Left ventricle myocardium superior (tissue), 1 donor: ENCODE data around the gene GPR162. TPM values are rescaled to one million over a fixed set of nuclear protein-coding genes. Genes with fewer than 3 reads are reported as not detected.
"Not testable (repeated sequence)": the region's sequence is repeated elsewhere in the genome, so short reads cannot be mapped to it uniquely, and the experiment has no call there.

ENCODE experiments used
- ATAC-seq: fragments of 200-7000 bp; cut with Tn5 transposase; one replicate; pipeline ENCODE4 v1.9.1; 2020; ENCODE audit warnings: mild to moderate bottlenecking, moderate library complexity
- DNase-seq: peaks from one replicate; pipeline ENCODE4 v3.0.0-alpha.2; 2020
- intact Hi-C: fragments of 100-400 bp; cut with micrococcal nuclease; formaldehyde crosslinking; loops from one replicate; pipeline ENCODE4 v1.11.0; 2022
- total RNA-seq: library from RNA; stranded (reverse); fragmentation: NEBNext Ultra II Directional; extraction: Animal tissue kit (Norgen Biotek cat#: 25700); gene quantifications from one replicate; pipeline ENCODE4 v1.2.1, GENCODE V29; 2021
- donor health status: DM: no; HTN: yes; CAD: no; lungs with severe emphysema.

Gene GPR162
- total RNA-seq, 1 donor from 2014 or later = 5.3 TPM

DNA sequence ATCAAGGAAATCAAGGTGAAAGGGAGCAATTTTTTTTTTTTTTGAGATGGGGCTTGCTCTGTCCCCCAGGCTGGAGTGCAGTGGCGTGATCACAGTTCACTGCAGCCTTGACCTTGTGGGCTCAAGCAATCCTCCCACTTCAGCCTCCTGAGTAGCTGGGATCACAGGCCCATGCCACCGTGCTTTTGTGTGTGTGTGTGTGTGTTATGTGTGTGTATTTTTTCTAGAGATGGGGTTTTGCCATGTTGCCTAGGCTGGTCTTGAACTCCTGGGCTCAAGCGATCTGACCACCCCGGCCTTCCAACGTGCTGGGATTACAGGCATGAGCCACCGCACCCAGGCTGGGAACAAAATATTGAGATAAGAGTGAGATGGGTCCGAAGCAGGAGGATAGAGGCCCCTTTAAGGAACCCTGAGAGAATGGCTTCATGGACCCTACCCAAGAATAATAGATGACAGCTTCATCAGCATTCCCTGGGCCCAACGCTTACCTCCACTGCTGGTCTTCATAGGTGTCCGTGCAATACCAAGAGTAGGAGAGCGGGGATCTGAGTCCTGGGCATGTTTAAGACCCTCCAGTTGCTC lies 28.4 kb downstream of the GPR162 start:
- intact Hi-C loops = no loop called here
- ATAC-seq = no peak
- DNase-seq = no peak

- intact Hi-C loops = no loop called here
- ATAC-seq = no peak
These were observed 29.2 kb downstream of the GPR162 start for GRCh38 chr12:6850796-6851152.

GRCh38 chr12:6851153-6851920 lies 29.7 kb downstream of the GPR162 start, which contains the start of gene CDCA3:
Gene CDCA3 (minus strand): TSS chr12:6851286. CDS start chr12:6850952, 334 bp downstream.
- DNase-seq (peak; percentile 94), ATAC-seq (peak; percentile 79)
- intact Hi-C loops = no loop called here

More at GRCh38 chr12:6850796-6851152, 29.2 kb downstream of the GPR162 start:
- DNase-seq = no peak

- intact Hi-C loops = no loop called here
- ATAC-seq = peak; percentile 90
- peak; percentile 99 for DNase-seq
These were observed 30.5 kb downstream of the GPR162 start, which contains the start of gene USP5 for GRCh38 chr12:6851921-6852650. Gene USP5 (plus strand): TSS chr12:6852150. CDS start chr12:6852180, 30 bp downstream.

DNA sequence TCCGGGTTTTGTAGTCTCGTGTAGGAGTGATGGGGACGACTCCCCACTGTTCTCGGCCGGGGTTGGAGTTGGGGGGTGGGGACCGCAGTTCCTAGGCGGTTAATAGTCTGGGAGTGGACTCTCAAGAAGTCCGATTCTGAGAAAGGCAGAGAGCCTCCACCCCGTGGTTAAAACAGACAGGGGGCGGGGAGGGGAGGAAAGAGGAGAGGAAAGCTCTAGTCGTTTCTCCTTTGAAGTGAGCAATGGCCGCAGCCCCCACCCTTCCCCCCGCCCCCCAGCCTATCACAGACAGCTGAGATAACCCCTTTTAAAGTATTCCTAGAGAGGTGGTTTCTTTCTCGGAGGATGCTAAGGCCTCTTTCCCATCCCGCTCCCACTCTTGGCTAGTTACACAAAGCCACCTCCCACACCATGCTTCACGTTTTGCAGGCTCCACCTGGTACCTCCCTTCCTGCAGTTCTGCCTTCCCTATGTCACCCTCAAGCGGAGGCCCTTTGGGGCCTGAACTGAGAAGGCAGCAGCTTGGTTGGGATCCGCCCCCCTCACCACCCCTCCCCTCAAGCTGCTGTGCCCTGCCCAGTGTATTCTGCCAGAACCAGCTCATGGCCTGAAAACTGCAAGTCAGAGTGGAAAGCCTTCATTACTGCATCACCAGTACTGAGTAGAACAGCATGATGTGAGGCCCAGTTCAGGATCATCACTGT lies 31.2 kb downstream of the GPR162 start:
- intact Hi-C loops = no loop called here
- DNase-seq = peak; percentile 39
- ATAC-seq = no peak

DNA sequence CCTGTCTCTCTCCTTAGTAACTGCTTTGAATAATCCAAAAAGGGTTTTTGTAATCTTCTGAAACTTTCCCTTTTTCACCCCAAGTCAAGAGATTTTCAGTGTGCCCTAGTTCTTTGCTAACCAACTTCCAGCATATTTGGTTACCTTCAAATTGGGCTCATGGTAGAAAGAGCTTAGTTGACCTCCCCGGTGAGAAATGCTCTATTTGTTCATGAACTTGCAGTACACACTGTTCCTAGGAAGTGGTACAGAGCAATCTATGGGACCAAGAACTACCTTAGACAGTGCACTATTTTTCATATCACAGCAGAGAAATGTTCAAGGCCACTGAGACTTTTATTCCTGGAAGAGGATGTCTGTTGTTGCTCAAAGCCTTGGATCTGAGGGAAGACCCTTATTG lies 32.0 kb downstream of the GPR162 start:
- intact Hi-C loops = no loop called here
- ATAC-seq (no peak), DNase-seq (no peak)

GRCh38 chr12:6854036-6854435 lies 32.4 kb downstream of the GPR162 start:
- DNase-seq = no peak
- ATAC-seq = no peak
- intact Hi-C loops = no loop called here

GRCh38 chr12:6855322-6855721 lies 33.7 kb downstream of the GPR162 start:
- DNase-seq (peak; percentile 10), ATAC-seq (no peak)
- intact Hi-C loops = no loop called here

DNA sequence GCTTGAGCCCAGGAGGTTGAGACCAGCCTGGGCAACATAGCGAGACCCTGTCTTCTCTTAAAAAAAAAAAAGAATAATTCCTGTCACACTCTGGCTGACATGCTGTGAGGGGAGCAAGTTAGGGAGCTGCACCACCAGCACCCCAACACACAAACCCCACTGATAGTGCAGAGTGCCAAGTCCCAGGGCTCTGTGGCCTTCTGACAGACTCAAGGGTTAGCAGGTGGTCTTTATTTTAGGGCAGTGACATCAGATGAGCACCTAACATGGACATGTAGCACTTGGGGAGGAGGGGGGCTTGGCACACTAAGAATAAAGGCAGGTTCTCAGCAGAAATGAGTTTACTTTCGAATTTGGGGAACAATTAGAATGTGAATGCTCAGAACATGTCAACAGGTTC lies 37.2 kb downstream of the GPR162 start:
- intact Hi-C loops = no loop called here
- ATAC-seq (no peak), DNase-seq (no peak)

- DNase-seq (no peak), ATAC-seq (no peak)
- intact Hi-C loops = no loop called here
These were observed 38.5 kb downstream of the GPR162 start for GRCh38 chr12:6860116-6860515.

GRCh38 chr12:6860942-6861341 lies 39.3 kb downstream of the GPR162 start:
- ATAC-seq (no peak), DNase-seq (no peak)
- intact Hi-C loops = no loop called here

- intact Hi-C loops = no loop called here
- DNase-seq (no peak), ATAC-seq (no peak)
These were observed 39.8 kb downstream of the GPR162 start for GRCh38 chr12:6861391-6861790.

- intact Hi-C loops = no loop called here
- DNase-seq = no peak
- ATAC-seq = no peak
These were observed 41.4 kb downstream of the GPR162 start for GRCh38 chr12:6863033-6863432.

DNA sequence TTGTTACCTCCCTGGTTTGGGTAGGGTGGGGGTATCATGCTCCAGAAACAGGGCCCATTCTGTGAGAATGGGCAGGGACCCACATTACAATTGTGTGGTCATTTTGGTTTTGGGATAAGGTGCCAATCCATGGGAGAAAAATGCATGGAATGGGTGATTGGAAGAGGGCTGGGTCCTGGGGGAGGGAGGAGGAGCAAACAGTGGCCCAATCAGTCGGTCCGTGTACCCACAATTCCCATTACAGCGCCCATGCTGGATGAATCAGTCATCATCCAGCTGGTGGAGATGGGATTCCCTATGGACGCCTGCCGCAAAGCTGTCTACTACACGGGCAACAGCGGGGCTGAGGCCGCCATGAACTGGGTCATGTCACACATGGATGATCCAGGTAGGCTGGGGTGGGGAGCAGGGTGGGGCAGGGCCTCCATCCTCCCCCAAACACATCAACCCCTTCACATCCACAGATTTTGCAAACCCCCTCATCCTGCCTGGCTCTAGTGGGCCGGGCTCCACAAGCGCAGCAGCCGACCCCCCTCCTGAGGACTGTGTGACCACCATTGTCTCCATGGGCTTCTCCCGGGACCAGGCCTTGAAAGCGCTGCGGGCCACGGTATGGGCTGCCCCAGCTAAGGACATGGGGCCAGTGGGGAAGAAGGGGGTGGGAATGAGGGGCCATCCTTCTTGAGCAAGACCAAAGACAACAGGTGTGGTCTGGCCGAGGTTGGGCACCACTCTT lies 42.1 kb downstream of the GPR162 start:
- intact Hi-C loops = no loop called here
- DNase-seq (no peak), ATAC-seq (no peak)

DNA sequence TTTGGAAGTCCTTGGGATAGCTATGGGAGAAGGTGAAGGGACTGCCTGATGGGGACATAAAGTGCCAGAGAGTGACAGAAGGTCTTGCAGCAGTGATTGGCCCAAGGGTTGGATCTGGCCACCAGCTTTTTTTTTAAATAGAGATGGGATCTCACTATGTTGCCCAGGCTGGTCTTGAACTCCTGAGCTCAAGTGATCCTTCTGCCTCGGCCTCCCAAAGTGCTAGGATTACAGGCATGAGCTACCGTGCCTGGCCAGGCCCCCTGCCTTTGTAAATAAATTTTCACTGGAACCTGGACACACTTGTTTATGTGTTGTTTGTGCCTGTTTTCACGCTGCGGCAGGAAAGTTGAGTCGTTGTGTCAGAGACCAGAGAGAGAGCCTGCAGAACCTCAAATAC lies 43.7 kb downstream of the GPR162 start:
- intact Hi-C loops, DNase-seq, ATAC-seq: not testable (repeated sequence)

DNA sequence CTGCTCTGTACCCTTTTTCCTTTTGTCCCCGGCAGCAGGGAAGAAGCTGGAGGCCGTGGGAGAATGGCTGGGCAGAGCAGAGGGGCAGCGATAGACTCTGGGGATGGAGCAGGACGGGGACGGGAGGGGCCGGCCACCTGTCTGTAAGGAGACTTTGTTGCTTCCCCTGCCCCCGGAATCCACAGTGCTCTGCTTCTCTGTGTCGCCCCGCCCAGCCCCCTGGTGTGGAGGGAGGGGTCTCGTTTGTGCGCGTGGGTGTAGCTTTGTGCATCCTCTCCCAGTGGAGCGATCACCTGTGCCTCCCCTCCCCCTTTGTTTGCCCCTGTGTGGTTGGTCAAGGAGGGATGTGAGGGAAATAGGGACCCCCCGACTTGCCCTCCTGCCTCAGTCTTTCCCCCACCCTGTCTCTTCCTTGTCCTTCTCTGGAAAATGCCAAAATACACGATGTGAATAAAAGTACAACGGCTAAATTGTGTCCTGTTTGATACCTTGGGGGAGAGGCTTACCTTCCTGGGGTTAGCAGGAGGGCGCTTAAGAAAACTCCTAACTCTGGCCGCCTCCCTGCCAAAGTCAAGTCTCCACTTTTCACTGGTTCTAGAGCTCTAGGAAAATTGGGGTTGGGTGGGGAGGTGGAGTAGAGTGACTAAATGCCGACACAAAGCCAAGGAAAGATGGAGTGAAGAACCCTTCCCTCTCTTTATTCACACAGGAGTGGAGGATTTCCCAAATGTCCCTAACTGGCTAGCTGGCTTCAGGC lies 44.7 kb downstream of the GPR162 start:
- DNase-seq (no peak), ATAC-seq (no peak)
- intact Hi-C loops = no loop called here

DNA sequence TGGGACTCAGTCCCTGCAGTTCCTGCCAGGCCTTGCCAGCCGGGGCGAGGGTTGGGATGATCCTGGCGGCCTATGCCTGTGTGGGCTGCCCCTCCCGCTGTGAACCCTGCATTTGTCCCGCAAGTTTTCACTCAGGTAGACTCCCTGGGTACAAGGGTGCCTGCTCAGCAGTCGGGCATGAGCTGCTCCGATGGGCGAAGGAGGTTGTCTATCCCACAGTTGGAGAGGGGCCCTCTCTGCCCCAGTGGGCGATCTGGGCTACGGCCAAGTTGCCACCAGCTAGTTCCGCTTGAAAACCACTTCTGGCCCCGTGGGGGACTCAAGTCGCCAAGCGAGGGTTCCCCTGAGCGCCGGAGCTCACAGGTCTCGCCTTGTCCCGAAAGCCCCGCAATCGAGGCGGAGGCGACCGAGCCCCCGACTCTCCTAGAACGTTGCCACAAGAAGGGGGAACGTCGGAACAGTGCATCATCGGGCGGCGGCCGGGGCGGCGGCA lies 45.3 kb downstream of the GPR162 start:
- peak; percentile 4 for ATAC-seq
- intact Hi-C loops = no loop called here
- DNase-seq = no peak
